GM20000 (cell line): ENCODE measurements around the gene LPP.

Source experiments
- DNase-seq: peaks from one replicate; pipeline ENCODE4 v3.0.0; 2012; ENCODE audit warnings: low spot score
- TF ChIP-seq, protein P1 (sequence below): IDR thresholded peaks from 2 replicates; pipeline ENCODE4 v1.5.1; 2012; ENCODE audit warnings: mild to moderate bottlenecking, control low read depth; ENCODE audit errors: extremely low read depth, missing control alignments

LPP gene

DNA sequence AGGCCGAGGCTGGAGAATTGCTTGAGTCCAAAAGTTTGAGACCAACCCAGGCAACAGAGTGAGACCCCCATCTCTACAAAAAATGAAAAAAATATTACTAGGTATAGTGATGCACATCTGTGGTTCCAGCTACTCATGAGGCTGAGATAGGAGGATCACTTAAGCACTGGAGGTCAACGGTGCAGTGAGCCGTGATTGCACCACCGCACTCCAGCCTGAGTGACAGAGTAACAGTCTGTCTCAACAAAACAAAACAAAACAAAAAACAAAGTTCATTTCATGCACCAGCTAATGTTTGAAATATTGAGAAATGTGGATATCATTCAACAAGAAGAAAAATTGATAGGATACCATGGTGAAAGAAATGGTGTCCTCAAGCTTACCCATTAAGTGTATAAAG lies 567.4 kb downstream of the LPP start:
- DNase-seq, result no peak
- TF ChIP-seq, protein P1, sequence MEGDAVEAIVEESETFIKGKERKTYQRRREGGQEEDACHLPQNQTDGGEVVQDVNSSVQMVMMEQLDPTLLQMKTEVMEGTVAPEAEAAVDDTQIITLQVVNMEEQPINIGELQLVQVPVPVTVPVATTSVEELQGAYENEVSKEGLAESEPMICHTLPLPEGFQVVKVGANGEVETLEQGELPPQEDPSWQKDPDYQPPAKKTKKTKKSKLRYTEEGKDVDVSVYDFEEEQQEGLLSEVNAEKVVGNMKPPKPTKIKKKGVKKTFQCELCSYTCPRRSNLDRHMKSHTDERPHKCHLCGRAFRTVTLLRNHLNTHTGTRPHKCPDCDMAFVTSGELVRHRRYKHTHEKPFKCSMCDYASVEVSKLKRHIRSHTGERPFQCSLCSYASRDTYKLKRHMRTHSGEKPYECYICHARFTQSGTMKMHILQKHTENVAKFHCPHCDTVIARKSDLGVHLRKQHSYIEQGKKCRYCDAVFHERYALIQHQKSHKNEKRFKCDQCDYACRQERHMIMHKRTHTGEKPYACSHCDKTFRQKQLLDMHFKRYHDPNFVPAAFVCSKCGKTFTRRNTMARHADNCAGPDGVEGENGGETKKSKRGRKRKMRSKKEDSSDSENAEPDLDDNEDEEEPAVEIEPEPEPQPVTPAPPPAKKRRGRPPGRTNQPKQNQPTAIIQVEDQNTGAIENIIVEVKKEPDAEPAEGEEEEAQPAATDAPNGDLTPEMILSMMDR, result no peak

DNA sequence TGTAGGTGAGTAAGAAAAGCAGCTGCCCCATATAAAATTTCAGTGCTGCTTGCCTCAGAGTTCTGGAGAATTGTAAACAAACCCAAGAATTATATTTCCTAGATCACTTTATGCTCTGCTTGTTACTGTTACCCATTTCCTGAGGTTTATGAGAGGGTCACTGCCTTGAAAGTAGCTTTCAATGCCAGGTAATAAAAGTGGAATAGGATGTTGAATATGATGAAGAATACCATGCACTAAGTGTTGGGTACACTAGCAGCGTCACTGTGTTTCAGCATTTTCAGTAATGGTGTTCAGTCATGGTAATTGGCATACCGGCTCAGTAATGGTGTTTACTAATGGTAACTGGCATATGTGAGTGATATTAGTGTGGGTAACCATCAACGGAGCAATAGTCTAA lies 568.0 kb downstream of the LPP start:
- TF ChIP-seq, protein P1, result no peak
- no peak for DNase-seq

DNA sequence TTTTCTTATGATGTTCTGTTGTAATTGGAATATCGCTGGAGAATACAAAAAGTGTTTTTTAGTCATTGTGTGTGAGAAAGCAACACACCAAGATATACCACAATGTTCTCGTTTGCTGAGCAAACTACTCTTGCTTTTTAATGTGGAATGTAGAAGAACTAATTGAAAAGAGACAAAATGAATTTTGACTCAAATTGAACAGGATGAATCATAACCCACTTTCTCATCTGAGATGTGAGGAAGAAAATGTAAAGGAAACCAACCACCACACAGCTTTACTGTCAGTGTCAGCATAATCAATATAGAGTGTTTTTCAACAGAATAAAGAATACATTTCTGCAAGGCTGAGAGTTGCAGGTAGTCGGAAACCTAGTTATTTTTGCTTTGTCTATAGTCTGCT lies 569.0 kb downstream of the LPP start:
- no peak for DNase-seq
- TF ChIP-seq, protein P1, result no peak

DNA sequence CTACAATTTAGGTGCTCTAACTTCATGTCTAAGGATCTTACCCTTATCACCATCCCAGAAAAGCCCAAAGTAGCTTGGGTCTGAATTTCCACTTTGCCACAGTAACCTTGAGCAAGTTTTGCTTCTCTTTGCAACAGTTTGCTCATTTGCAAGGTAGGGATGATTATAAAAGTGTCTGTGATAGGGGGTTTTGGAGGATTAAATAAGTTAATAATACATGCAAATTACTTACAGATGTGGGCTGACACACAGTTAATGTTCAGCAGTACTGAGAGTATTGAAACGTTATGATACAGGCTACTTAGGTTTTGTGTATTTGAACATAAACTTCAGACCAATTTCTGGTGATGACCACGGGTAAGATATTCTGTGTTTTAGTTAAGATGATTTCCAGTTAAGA lies 573.1 kb downstream of the LPP start:
- TF ChIP-seq, protein P1, result no peak
- DNase-seq, result no peak

DNA sequence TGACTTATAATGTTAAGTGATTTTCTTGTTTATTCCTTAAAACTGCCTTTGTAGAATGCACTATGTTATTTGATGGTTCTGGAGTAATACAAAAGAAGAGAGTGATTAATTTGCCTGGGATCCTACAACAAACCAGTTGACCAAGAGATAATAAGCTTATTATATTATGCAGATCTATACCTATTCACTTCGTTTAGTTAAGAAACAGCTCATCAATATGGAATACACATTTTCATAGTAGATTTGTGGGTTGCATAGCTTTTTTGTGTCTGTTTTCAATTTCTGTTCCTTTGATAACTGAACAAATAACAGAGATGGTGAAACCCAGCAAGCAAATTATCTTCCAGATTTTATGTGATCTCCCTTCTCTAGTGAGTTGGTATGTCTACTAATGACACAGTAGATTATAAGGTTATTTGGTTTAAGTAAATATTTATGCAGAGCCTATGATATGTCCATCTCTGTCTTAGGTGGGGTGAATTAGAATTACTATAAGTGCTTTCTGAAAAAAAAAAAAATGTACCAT lies 574.5 kb downstream of the LPP start:
- TF ChIP-seq, protein P1, result no peak
- DNase-seq, result no peak

DNA sequence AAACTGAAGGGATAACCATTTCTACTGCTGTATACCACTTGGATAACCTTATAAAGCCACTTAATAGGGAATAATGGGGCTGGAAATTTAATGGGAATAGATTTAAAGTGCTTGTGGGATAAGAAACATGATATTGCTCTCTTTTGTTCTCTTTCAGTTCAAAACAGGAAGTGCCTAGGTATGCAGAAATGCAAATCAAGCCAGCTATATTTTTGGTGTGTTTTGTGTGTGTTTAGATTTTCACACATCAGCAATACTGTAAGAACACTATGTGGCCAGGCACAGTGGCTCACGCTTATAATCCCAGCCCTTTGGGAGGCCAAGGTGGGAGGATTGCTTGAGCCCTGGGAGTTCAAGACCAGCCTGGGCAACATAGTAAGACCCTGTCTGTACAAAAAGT lies 575.5 kb downstream of the LPP start:
- no peak for DNase-seq
- TF ChIP-seq, protein P1, result no peak

DNA sequence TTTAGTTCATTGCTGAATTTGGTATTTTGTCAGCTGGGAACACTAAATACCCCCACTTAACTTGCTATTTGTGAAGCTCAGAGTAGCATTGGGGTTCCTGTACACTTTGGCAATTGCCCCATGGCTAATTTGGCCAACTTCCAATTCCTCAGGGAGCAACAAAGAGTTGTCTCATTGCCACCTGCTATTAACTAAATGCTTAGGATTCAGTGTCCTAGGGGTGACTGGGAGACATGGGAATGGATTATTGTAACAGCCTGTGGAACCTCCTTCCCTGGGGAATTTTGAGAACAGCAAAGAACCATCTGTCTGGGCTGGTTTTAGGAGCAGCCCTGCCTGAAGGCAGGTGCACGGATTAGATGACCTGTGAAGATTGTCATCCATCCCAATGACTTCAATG lies 580.4 kb downstream of the LPP start:
- TF ChIP-seq, protein P1, result no peak

More for the DNA sequence above, 580.4 kb downstream of the LPP start:
- no peak for DNase-seq
